ENCODE results near the gene MTMR4.
"Not testable (repeated sequence)": the region's sequence is repeated elsewhere in the genome, so short reads cannot be mapped to it uniquely, and the experiment has no call there.

Gene MTMR4

DNA sequence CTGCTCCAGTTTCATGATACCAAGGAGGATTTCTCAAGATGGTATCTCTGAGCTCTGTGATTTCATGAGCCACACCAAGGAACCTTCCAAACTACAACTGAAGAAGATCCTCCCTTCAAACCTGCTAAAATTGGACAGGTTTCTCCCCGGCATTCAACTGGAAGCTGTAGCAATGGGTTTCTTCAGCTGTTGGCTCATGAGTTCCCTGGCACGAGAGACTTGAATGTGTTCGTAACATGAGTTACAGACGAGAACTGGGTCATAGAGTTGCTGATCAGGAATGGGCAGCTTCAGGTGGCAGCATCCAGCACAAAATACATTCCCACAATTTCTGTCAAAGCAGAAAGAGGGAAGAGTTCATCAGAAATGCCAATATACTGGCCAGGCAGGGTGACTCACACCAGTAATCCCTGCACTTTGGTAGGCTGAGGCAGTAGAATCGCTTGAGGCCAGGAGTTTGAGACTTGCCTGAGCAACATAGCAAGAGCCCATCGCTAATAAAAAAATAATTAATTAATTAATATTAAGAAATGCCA lies 22.9 kb downstream of the MTMR4 start:
- no peak for DNase-seq

- no peak for DNase-seq
Observed at GRCh38 chr17:58488428-58488890, 26.0 kb downstream of the MTMR4 start.

- peak; percentile 63 for DNase-seq
Observed at GRCh38 chr17:58487589-58488427, 26.6 kb downstream of the MTMR4 start, which contains the start of gene HSF5. Gene HSF5 (minus strand): TSS chr17:58488408. CDS start chr17:58488274, 134 bp downstream.

GRCh38 chr17:58484600-58484999 lies 29.8 kb downstream of the MTMR4 start:
- no peak for DNase-seq

GRCh38 chr17:58481798-58482197 lies 32.6 kb downstream of the MTMR4 start:
- DNase-seq = not testable (repeated sequence)

GRCh38 chr17:58480090-58480489 lies 34.3 kb downstream of the MTMR4 start:
- no peak for DNase-seq

DNA sequence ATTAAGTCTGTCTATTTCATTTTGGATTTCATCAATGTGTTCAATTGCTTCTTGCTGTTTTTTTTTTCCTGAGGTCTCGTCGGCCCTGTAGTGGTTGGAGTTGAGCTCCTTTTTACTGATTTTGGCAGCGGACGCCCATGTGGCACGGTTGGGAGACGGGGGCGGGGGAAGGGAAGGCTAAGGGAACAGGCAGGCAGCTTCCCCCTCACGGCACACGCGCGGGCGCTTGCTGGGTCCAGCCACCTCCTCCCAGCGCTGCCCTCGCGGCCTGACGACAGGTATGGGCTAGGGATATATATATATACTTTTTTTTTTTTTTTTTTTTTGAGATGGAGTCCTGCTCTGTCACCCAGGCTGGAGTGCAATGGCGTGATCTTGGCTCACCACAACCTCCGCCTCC lies 37.6 kb downstream of the MTMR4 start:
- no peak for DNase-seq

GRCh38 chr17:58475985-58476384 lies 38.5 kb downstream of the MTMR4 start:
- DNase-seq = no peak

- DNase-seq = no peak
Observed at GRCh38 chr17:58470356-58470755, 44.1 kb downstream of the MTMR4 start.

GRCh38 chr17:58468944-58469343 lies 45.5 kb downstream of the MTMR4 start:
- no peak for DNase-seq

DNA sequence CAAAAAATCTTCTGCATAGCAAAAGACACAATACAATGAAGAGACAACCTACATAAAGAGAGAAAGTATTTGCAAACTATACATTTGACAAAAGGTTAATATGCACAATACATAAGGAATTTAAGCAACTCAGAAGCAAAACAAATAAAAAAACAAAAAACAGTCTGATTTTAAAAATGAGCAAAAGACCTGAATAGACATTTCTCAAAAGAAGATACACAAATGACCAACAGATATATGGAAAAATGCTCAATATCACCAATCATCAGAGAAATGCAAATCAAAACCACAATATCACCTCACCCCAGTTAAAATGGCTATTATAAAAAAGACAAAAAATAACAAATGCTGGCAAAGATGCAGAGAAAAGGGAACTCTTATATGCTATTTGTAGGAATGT lies 58.9 kb downstream of the MTMR4 start:
- DNase-seq = no peak

DNA sequence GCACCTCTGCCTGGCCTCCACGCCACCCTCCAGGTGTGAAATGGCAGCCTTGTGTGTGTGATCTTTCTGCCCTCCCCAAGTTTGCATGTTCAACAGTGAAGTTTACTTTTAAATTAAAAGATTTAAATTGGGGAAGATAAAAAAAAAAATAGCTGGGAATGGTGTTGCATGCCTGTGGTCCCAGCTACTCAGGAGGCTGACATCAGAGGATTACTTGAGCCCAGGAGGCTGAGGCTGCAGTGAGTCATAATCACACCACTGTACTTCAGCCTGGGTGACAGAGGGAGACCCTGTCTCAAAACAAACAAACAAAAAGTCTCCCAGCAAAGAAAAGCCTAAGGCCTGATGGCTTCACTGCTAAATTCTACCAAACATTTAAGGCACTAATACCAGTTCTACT lies 61.7 kb downstream of the MTMR4 start:
- DNase-seq = no peak

GRCh38 chr17:58447039-58447975 lies 67.1 kb downstream of the MTMR4 start:
- DNase-seq = peak; percentile 54

DNA sequence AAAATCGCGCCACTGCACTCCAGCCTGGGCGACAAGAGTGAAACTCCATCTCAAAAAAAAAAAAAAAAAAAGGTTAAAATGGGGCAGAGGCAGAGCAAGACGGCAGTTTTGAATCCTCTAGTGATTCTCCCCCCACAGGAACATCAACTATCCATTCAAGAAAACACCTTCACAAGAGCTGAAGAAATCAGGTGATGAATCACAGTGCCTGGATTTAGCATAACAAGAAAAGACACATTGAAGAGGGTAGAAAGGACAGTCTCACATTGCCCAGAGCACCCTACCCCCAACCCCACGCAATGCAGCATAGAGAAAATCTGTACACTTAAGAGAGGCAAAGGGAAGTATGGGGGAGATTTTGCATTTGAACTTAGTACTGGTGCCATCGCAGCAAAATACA lies 68.4 kb downstream of the MTMR4 start:
- no peak for DNase-seq
